GM12878 (cell line): ENCODE measurements around the gene UNC45A. TPM values are rescaled to one million over a fixed set of nuclear protein-coding genes. Genes with fewer than 3 reads are reported as not detected.
A peak's percentile ranks its signal among the peaks of the same experiment; 100 is the strongest.

Experiments
- ATAC-seq: fragments of 200-7000 bp; cut with Tn5 transposase; 3 replicates; pipeline ENCODE4 v1.9.1; 2020; ENCODE audit warnings: mild to moderate bottlenecking, moderate library complexity
- BruUV-seq: library from RNA; stranded (reverse); fragments of 400-500 nt; replicated peaks from 2 replicates; lab custom pipeline; 2021; lab: Mats Ljungman, UMichigan
- CTCF ChIA-PET: fragments of 300-600 bp; sonication (Branson Sonifier 250); formaldehyde crosslinking; extraction: SDS; loops from one replicate; lab custom pipeline; 2021; ENCODE audit warnings: inconsistent platforms; lab: Yijun Ruan, JAX
- POLR2A ChIA-PET: fragments of 350-600 bp; formaldehyde crosslinking; extraction: SDS; loops from one replicate; lab custom pipeline; 2021; ENCODE audit warnings: inconsistent platforms; lab: Charles Lee
- RAD21 ChIA-PET: fragments of 300-600 bp; sonication (Branson Sonifier 250); formaldehyde crosslinking; loops from one replicate; lab custom pipeline; 2023; ENCODE audit warnings: antibody characterized with exemption; ENCODE audit not compliant: unreplicated experiment; lab: Charles Lee
- SMC1A ChIA-PET: fragments of 300-600 bp; sonication (Branson Sonifier 250); formaldehyde crosslinking; loops from one replicate; lab custom pipeline; 2023; ENCODE audit not compliant: unreplicated experiment, uncharacterized antibody; lab: Charles Lee
- DNase-seq: peaks from one replicate; pipeline ENCODE4 v3.0.0-alpha.2; 2011; ENCODE audit warnings: low read depth, low spot score
- FAIRE-seq: peaks from 3 replicates; lab custom pipeline; 2011; peaks lifted over from hg19 to GRCh38; lab: Jason Lieb, UNC
- H2AFZ ChIP-seq: 2 replicates; pipeline ENCODE4 v1.6.0; 2011; ENCODE audit warnings: low read depth, low read length, control low read depth; ENCODE audit not compliant: control insufficient read depth
- H3K27ac ChIP-seq: 2 replicates; pipeline ENCODE4 v1.5.1; 2011; ENCODE audit warnings: control low read depth; ENCODE audit not compliant: control insufficient read depth, insufficient read depth
- H3K27me3 ChIP-seq, 2 experiments: replicated peaks in 1 of 2; 2 replicates each; pipeline versions ENCODE4 v1.6.0 to v1.6.1; 2011; ENCODE audit warnings: low read length in 1 of 2; ENCODE audit not compliant: control insufficient read depth in 2 of 2, insufficient read depth in 2 of 2
- H3K36me3 ChIP-seq, 2 experiments: 2 replicates each; pipeline ENCODE4 v1.5.1; 2011; ENCODE audit warnings: low read length in 1 of 2; ENCODE audit not compliant: control insufficient read depth in 2 of 2, insufficient read depth in 2 of 2
- H3K4me1 ChIP-seq: 2 replicates; pipeline ENCODE4 v1.6.1; 2011; ENCODE audit warnings: mild to moderate bottlenecking, low read length, moderate library complexity, mixed read lengths; ENCODE audit not compliant: control insufficient read depth, insufficient read depth
- H3K4me2 ChIP-seq: 2 replicates; pipeline ENCODE4 v1.6.0; 2011; ENCODE audit warnings: control low read depth; ENCODE audit not compliant: control insufficient read depth, insufficient read depth
- H3K4me3 ChIP-seq: fragments of 200-600 bp; sonication (generic); 2 replicates; pipeline ENCODE4 v1.5.1; 2016
- H3K79me2 ChIP-seq: 2 replicates; pipeline ENCODE4 v1.6.0; 2011; ENCODE audit warnings: low read length; ENCODE audit not compliant: control insufficient read depth, insufficient read depth
- H3K9ac ChIP-seq: 2 replicates; pipeline ENCODE4 v1.8.0; 2011; ENCODE audit warnings: low read length, control low read depth, mixed read lengths; ENCODE audit not compliant: control insufficient read depth, insufficient read depth
- H3K9me3 ChIP-seq: replicated peaks from 3 replicates; pipeline ENCODE4 v1.5.1; 2011; ENCODE audit warnings: mild to moderate bottlenecking, low read length; ENCODE audit not compliant: control insufficient read depth, insufficient read depth
- H4K20me1 ChIP-seq: 2 replicates; pipeline ENCODE4 v1.6.0; 2011; ENCODE audit not compliant: control insufficient read depth, insufficient read depth
- ATF3 ChIP-seq: IDR thresholded peaks from 2 replicates; pipeline ENCODE4 v1.6.1; 2011; ENCODE audit warnings: low read depth, mild to moderate bottlenecking, low read length, moderate library complexity, borderline replicate concordance; ENCODE audit errors: extremely low read depth
- ATF7 ChIP-seq: fragments of 450-650 bp; IDR thresholded peaks from 2 replicates; pipeline ENCODE4 v1.6.1; 2016; ENCODE audit warnings: low read depth, mild to moderate bottlenecking
- BCLAF1 ChIP-seq: fragments of 450-650 bp; IDR thresholded peaks from 2 replicates; pipeline ENCODE4 v1.6.1; 2017; ENCODE audit warnings: antibody characterized with exemption, mild to moderate bottlenecking, moderate library complexity
- DPF2 ChIP-seq: fragments of 450-650 bp; IDR thresholded peaks from 2 replicates; pipeline ENCODE4 v1.6.1; 2017; ENCODE audit warnings: mild to moderate bottlenecking
- ETV6 ChIP-seq, 2 experiments: fragments of 450-650 bp in 1 of 2; IDR thresholded peaks in 1 of 2; conservative IDR thresholded peaks in 1 of 2; 2 replicates each; pipeline ENCODE4 v1.6.1; 2014; ENCODE audit warnings: antibody characterized with exemption in 1 of 2, borderline replicate concordance in 1 of 2, low read depth in 1 of 2, mild to moderate bottlenecking in 1 of 2, moderate library complexity in 1 of 2
- KAT2A ChIP-seq: conservative IDR thresholded peaks from 2 replicates; pipeline ENCODE4 v1.6.1; 2011; ENCODE audit warnings: low read depth, low read length; ENCODE audit not compliant: control insufficient read depth
- NR2C2 ChIP-seq: IDR thresholded peaks from 2 replicates; pipeline ENCODE4 v1.6.1; 2011; ENCODE audit warnings: borderline replicate concordance, low read depth; ENCODE audit not compliant: control insufficient read depth, insufficient read length
- RB1 ChIP-seq: fragments of 450-650 bp; formaldehyde crosslinking; IDR thresholded peaks from 2 replicates; pipeline ENCODE4 v1.6.1; 2017; ENCODE audit warnings: mild to moderate bottlenecking, borderline replicate concordance
- RFX5 ChIP-seq: IDR thresholded peaks from 2 replicates; pipeline ENCODE4 v1.6.1; 2011; ENCODE audit warnings: low read depth, low read length, improper control_type of control experiment
- SIN3A ChIP-seq: IDR thresholded peaks from 2 replicates; pipeline ENCODE4 v1.6.1; 2012; ENCODE audit warnings: low read depth, low read length, improper control_type of control experiment
- SMAD1 ChIP-seq: fragments of 450-650 bp; IDR thresholded peaks from 2 replicates; pipeline ENCODE4 v1.6.1; 2018; ENCODE audit warnings: mild to moderate bottlenecking, low read depth; ENCODE audit not compliant: partially characterized antibody
- SMAD5 ChIP-seq: IDR thresholded peaks from 2 replicates; pipeline ENCODE4 v1.6.1; 2016; ENCODE audit warnings: antibody characterized with exemption, low read depth
- YY1 ChIP-seq: IDR thresholded peaks from 2 replicates; pipeline ENCODE4 v1.6.1; 2011; ENCODE audit warnings: low read depth, mild to moderate bottlenecking, low read length
- ZNF687 ChIP-seq: fragments of 450-650 bp; IDR thresholded peaks from 2 replicates; pipeline ENCODE4 v1.6.1; 2017; ENCODE audit warnings: mild to moderate bottlenecking, moderate library complexity
- WGBS: methylation state at CpG from one replicate; pipeline ENCODE4 v1.1.6; 2016; ENCODE audit warnings: low lambda C conversion rate; ENCODE audit not compliant: insufficient replicate concordance, insufficient coverage; ENCODE audit errors: missing lambda C conversion rate; 5-methylcytosine and 5-hydroxymethylcytosine counted together
- in situ Hi-C: fragments of 300-500 bp; cut with MboI; formaldehyde crosslinking; loops from 9 replicates; pipeline ENCODE4 v1.14.3; 2018; ENCODE audit warnings: mixed read lengths
- intact Hi-C: fragments of 100-400 bp; cut with micrococcal nuclease; formaldehyde crosslinking; loops from one replicate; pipeline ENCODE4 v1.14.2; 2022; ENCODE audit not compliant: unreplicated experiment
- polyA plus RNA-seq, 11 experiments: library from polyadenylated mRNA; depleted of rRNA in 4 of 11; unstranded in 6 of 11; stranded (reverse) in 5 of 11; fragments of >200 nt; fragmentation: Nextera tagmentation in 4 of 11; fragmentation: Illumina TruSeq in 1 of 11; extraction: Ambion mirVana in 4 of 11; extraction: Trizol in 1 of 11; gene quantifications; 1 replicate in 1 of 11; 2 replicates in 10 of 11; pipeline versions ENCODE4 v1.2.1 to v1.2.3, GENCODE V29; 2011 to 2016; ENCODE audit warnings: inconsistent platforms in 2 of 11, missing spikeins in 2 of 11, low read depth in 1 of 11
- total RNA-seq, 4 experiments: library from RNA; depleted of rRNA in 3 of 4; stranded (reverse); fragments of >200 nt in 3 of 4; fragmentation: Illumina TruSeq in 1 of 4; extraction: Trizol in 1 of 4; gene quantifications; 2 replicates each; pipeline versions ENCODE4 v1.2.1 to v1.2.3, GENCODE V29; 2013 to 2021

The UNC45A gene
- total and polyA plus RNA-seq, 10 of the 15 experiments (the other 5 are each of a cell fraction or from before 2014, with no cell fraction given), result 10.3 to 57.8 (median 40.5) TPM

GRCh38 chr15:90931828-90932659, 3.0 kb upstream of the UNC45A start, which contains the start of gene HDDC3:
TSS of gene HDDC3 (minus strand) at chr15:90932549. CDS start at chr15:90932540, 9 bp downstream.
- ATAC-seq (peak; percentile 74), FAIRE-seq (peak; percentile 97), DNase-seq (peak; percentile 63)
- Histone ChIP-seq H3K4me2 (peak within 1 kb of the TSS; percentile 87), H3K4me1 (peaks cover 35% of the 10 kb centered on the region), H4K20me1 (no peaks in the 10 kb centered on the region; the same call in 1 of the 2 replicates), H3K9ac (peak within 1 kb of the TSS; percentile 93), H2AFZ (peak within 1 kb of the TSS; percentile 98), H3K79me2 (peaks cover 31% of the 10 kb centered on the region), H3K4me3 (peak within 1 kb of the TSS; percentile 90), H3K27ac (peak within 1 kb of the TSS; percentile 85), H3K36me3 (no peaks in the 10 kb centered on the region), H3K27me3 (no peaks in the 10 kb centered on the region), H3K9me3 (no peaks in the 10 kb centered on the region)
- intact Hi-C loops, result loop anchor here (1.0 to 10.0 kb wide), 5 partner anchors 77 to 612 kb away; partner anchors contain the start of gene BLM
- CTCF ChIA-PET, result interaction anchor here (0.6 to 18.1 kb wide), 72 partner anchors 9 to 718 kb away, joined by 3 to 480 read pairs (median 4); partner anchors contain the start of genes BLM, FES, MAN2A2 and NGRN
- RAD21 ChIA-PET, result interaction anchor here (0.5 to 7.2 kb wide), 35 partner anchors 8 to 775 kb away, joined by 3 to 193 read pairs (median 4); partner anchors contain the start of genes BLM, CIB1, FES and GDPGP1
- in situ Hi-C loops, result no loop called here
- POLR2A ChIA-PET, result interaction anchor here (0.6 to 7.0 kb wide), 18 partner anchors 9 to 781 kb away, joined by 3 to 113 read pairs (median 4); partner anchors contain the start of genes BLM, MAN2A2 and RCCD1
- BruUV-seq, result TSS peak; percentile 55
- SMC1A ChIA-PET, result interaction anchor here (0.5 to 9.2 kb wide), 32 partner anchors 9 to 613 kb away, joined by 3 to 225 read pairs (median 4); partner anchors contain the start of genes BLM, MAN2A2 and RCCD1
- under 1% methylated on average over 52 of the region's 52 CpGs for WGBS
- TF ChIP-seq ETV6 (conservative IDR thresholded peaks at IDR 0.05 in 1 of 2, IDR thresholded peaks at IDR 0.05 in 1 of 2; ENCODE audit: borderline replicate concordance in 1 of 2, low read depth in 1 of 2) (0 out of 4 replicates have a peak, but pooled peaks of 1 of the 2 experiments have one; percentile 19), SMAD5 (peak; percentile 41), SIN3A (peak; percentile 79), KAT2A (no peak), RFX5 (peak; percentile 80), SMAD1 (no peak), YY1 (peak; percentile 90), ZNF687 (peak; percentile 39), DPF2 (peak; percentile 85), RB1 (peak; percentile 64; the same call in 1 of the 2 replicates), ATF3 (0 out of 2 replicates have a peak, but pooled peaks have one; percentile 4), NR2C2 (no peak), BCLAF1 (0 out of 2 replicates have a peak, but pooled peaks have one; percentile 9), ATF7 (peak; percentile 48)
